ENCODE results near the gene DOK4. TPM values are rescaled to one million over a fixed set of nuclear protein-coding genes. Genes with fewer than 3 reads are reported as not detected.
A peak's percentile ranks its signal among the peaks of the same experiment; 100 is the strongest.

DOK4 gene
- polyA plus RNA-seq, 1 donor, result 113 TPM

DNA sequence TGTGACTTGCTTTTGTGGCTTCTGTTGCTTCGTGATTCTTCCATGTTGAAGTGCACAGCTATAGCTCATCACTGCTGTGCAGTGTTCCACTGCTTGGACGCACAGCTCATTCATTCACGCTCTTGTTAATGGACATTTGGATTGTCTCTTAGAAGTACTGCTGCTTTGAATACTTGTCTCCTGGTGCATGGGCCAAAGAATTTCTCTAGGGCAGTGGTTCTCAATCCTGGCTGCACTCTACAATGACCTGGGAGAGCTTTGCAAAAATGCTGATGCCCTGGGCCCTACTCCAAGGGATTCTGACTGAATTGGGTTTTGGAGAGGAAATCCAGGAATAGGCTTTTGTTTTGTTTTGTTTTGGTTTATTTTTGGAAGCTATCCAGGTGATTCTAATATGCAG, 61.7 kb downstream of the DOK4 start:
- H3K9me3 ChIP-seq (ENCODE audit: control insufficient read depth, low read depth, low read length), result no peaks in the 10 kb centered on the region
- no peaks in the 10 kb centered on the region for H3K4me1 ChIP-seq (ENCODE audit: control insufficient read depth, insufficient read depth, low read length)
- DNase-seq, result no peak
- no CpG with 5 or more reads among the region's 3 CpGs for whole genome bisulfite sequencing (ENCODE audit: insufficient coverage, low lambda C conversion rate)
- no peaks in the 10 kb centered on the region for H3K27me3 ChIP-seq (ENCODE audit: control insufficient read depth, insufficient read depth, low read length)
- peaks cover 28% of the 10 kb centered on the region for H3K36me3 ChIP-seq (ENCODE audit: control insufficient read depth, insufficient read depth, low read length)
- H3K27ac ChIP-seq (ENCODE audit: low read length), result no peak overlapping the region
- H3K4me3 ChIP-seq (ENCODE audit: low read length), result no peak overlapping the region

DNA sequence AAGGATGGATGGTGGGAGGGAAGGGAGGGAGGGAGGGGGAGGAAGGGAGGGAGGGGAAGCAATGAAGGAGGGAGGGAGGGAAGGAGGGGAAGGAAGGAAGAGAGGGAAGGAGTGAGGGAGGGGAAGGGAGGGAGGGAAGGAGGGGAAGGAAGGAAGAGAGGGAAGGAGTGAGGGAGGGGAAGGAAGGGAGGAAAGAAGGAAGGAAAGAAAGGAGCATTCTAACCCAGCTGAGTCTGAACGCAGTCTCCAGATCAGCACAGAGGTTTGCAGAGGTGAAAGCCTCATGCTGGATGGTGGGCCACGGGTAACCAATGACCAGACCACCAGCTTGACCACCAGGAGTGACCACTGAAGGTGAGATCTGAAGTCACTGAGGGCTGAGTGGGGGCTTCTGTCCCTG, 63.1 kb downstream of the DOK4 start:
- Histone ChIP-seq H3K27me3 (ENCODE audit: control insufficient read depth, insufficient read depth, low read length) (no peaks in the 10 kb centered on the region), H3K9me3 (ENCODE audit: control insufficient read depth, low read depth, low read length) (no peaks in the 10 kb centered on the region), H3K4me1 (ENCODE audit: control insufficient read depth, insufficient read depth, low read length) (peaks cover 8% of the 10 kb centered on the region), H3K4me3 (ENCODE audit: low read length) (no peak overlapping the region), H3K36me3 (ENCODE audit: control insufficient read depth, insufficient read depth, low read length) (peaks cover 16% of the 10 kb centered on the region), H3K27ac (ENCODE audit: low read length) (no peak overlapping the region)
- DNase-seq, result no peak
- 80% methylated on average over 1 of the region's 2 CpGs for WGBS (ENCODE audit: insufficient coverage, low lambda C conversion rate)

DNA sequence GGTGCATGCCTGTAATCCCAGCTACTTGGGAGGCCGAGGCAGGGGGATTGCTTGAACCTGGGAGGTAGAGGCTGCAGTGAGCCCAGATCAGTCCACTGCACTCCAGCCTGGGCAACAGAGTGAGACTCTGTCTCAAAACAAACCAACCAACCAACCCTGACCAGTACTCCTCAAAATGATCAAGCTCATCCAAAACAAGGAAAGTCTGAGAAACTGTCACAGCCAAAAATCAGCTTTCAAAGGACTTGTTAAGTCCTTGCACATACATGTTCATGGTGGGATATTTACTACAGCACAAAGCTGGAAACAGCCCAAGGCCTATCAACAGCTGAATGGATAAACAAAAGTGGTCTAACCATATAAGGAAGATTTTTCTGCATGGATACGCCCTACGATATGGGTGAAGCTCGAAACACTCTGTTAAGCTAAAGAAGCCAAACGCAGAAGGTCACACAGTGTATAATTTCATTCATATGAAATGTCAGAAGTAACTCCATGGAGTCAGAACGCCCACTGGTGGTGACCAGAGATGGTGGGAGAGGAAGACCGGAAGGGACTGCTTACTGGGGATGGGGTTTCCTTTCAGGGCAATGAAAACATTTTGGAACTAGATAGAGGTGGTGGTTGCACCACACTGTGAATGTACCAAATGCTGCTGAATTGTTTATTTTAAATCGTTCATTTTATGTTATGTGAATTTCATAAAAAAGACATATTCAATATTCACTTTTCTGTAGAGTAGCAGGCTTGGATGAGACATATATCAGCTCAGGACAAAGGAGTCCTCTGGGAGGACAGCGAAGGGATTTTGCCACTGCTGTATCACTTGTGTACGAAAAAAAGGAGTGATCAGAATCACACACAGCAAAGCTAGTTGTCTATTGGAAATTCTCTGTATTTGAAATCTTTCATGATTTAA, 64.0 kb downstream of the DOK4 start:
- Histone ChIP-seq H3K4me3 (ENCODE audit: low read length) (no peak overlapping the region), H3K4me1 (ENCODE audit: control insufficient read depth, insufficient read depth, low read length) (peaks cover 10% of the 10 kb centered on the region), H3K27ac (ENCODE audit: low read length) (no peak overlapping the region), H3K27me3 (ENCODE audit: control insufficient read depth, insufficient read depth, low read length) (no peaks in the 10 kb centered on the region), H3K36me3 (ENCODE audit: control insufficient read depth, insufficient read depth, low read length) (peaks cover 7% of the 10 kb centered on the region), H3K9me3 (ENCODE audit: control insufficient read depth, low read depth, low read length) (no peaks in the 10 kb centered on the region)
- no CpG with 5 or more reads among the region's 10 CpGs for WGBS (ENCODE audit: insufficient coverage, low lambda C conversion rate)
- DNase-seq, result peak; percentile 43 to 46

Other genes starting within 250 kb of the DOK4 start
- 44.5 TPM for gene ARL2BP, start 241.2 kb downstream of the DOK4 start, polyA plus RNA-seq
- gene PLLP, start 201.8 kb downstream of the DOK4 start, polyA plus RNA-seq, result 117 TPM
- gene CCL22, start 127.7 kb downstream of the DOK4 start, polyA plus RNA-seq, result 0.30 TPM
- 30.6 TPM for gene CX3CL1, start 114.0 kb downstream of the DOK4 start, polyA plus RNA-seq
- 0.30 TPM for gene CCL17, start 81.7 kb downstream of the DOK4 start, polyA plus RNA-seq
- gene CIAPIN1, start 39.1 kb downstream of the DOK4 start, polyA plus RNA-seq, result 52.8 TPM
- 73.0 TPM for gene COQ9, start 39.0 kb downstream of the DOK4 start, polyA plus RNA-seq
- 76.6 TPM for gene POLR2C, start 23.8 kb downstream of the DOK4 start, polyA plus RNA-seq
- 5.6 TPM for gene CCDC102A, start 50.1 kb upstream of the DOK4 start, polyA plus RNA-seq
- gene ADGRG5, start 56.1 kb upstream of the DOK4 start, polyA plus RNA-seq, result 9.1 TPM
- gene ADGRG1, start 142.1 kb upstream of the DOK4 start, polyA plus RNA-seq, result 102 TPM
- 1.7 TPM for gene ADGRG3, start 181.8 kb upstream of the DOK4 start, polyA plus RNA-seq
- 0.22 TPM for gene DRC7, start 208.3 kb upstream of the DOK4 start, polyA plus RNA-seq
- gene KATNB1, start 249.3 kb upstream of the DOK4 start, polyA plus RNA-seq, result 16.2 TPM

All from large intestine (tissue), 3 donors.